H1 (cell line): Measurements from ENCODE around the gene ZAR1L.

Source experiments
- CTCF ChIP-seq, 3 experiments: IDR thresholded peaks; 1 replicate in 2 of 3; 2 replicates in 1 of 3; pipeline versions ENCODE4 v1.5.1 to v1.6.1; 2011; ENCODE audit warnings: low read length in 3 of 3, mild to moderate bottlenecking in 3 of 3, inconsistent platforms in 2 of 3, low read depth in 1 of 3, moderate library complexity in 1 of 3; ENCODE audit not compliant: insufficient read depth in 1 of 3; ENCODE audit errors: control extremely low read depth in 1 of 3
- EZH2 ChIP-seq: fragments of 200-600 bp; sonication (generic); IDR thresholded peaks from 2 replicates; pipeline ENCODE4 v1.7.1; 2012; ENCODE audit warnings: low read depth, mild to moderate bottlenecking, moderate library complexity, low read length, inconsistent platforms; ENCODE audit not compliant: severe bottlenecking
- GABPA ChIP-seq: IDR thresholded peaks from 2 replicates; pipeline ENCODE4 v1.6.1; 2011; ENCODE audit warnings: mild to moderate bottlenecking, low read length, moderate library complexity, borderline replicate concordance; ENCODE audit not compliant: insufficient read depth
- JUND ChIP-seq: IDR thresholded peaks from 2 replicates; pipeline ENCODE4 v1.6.1; 2011; ENCODE audit warnings: mild to moderate bottlenecking, improper control_type of control experiment, low read length

GRCh38 chr13:32262165-32262564 is 53.0 kb downstream of the ZAR1L start:
- TF ChIP-seq EZH2 (no peak), GABPA (no peak), JUND (no peak), CTCF (IDR thresholded peaks at IDR 0.05; ENCODE audit: control extremely low read depth in 1 of 3, insufficient read depth in 1 of 3, low read depth in 1 of 3, low read length in 3 of 3) (no peak)
